HTERT RPE-1 (cell line): ENCODE results near the gene CCNF.
"Not testable (repeated sequence)": the region's sequence is repeated elsewhere in the genome, so short reads cannot be mapped to it uniquely, and the experiment has no call there.

Experiments
- in situ Hi-C: fragments of 300-500 bp; cut with MboI; formaldehyde crosslinking; loops from 4 replicates; pipeline ENCODE4 v1.14.3; 2020; ENCODE audit warnings: low sequenced_read_pairs

The CCNF gene

DNA sequence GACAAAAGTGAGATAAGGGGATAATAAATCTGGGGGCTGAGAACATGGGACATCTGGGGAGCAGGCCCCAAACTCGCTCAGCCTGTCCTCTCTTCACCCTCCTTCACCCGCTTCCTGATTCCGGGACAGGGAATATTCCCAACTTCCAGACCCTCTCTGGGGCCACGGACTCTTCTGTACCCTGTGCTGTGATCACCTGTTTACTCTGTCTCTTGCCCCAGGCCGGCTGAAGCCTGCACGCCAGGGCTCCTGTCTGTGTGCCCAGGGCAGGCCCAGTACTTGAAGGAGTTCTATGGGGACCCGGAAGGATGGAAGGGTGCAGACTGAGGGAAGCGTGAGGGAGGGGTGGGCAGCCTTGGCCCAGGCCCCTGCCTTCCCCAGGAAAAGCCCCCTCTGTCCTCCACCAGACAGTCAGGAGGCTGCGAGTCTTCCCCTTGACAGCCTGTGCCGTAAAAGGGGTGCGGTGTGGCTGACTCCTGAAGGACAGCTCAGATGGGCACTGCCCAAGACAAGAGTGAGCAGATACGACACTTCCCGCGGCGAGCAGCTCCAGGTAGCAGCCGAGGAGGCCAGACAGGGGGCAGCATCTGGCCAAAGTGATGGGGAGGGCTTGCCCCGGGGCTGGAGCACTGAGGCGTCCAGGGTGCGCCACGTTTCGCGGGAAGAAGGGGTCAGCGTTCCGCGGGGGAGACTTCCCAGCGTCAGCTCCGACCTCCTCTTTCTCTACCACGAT is 1.0 kb upstream of the CCNF start:
- in situ Hi-C loops: no loop called here

- in situ Hi-C loops: no loop called here
These were observed 538 bp upstream of the CCNF start for GRCh38 chr16:2428784-2429033.

GRCh38 chr16:2429771-2430663 is 770 bp downstream of the CCNF start:
- in situ Hi-C loops: no loop called here

DNA sequence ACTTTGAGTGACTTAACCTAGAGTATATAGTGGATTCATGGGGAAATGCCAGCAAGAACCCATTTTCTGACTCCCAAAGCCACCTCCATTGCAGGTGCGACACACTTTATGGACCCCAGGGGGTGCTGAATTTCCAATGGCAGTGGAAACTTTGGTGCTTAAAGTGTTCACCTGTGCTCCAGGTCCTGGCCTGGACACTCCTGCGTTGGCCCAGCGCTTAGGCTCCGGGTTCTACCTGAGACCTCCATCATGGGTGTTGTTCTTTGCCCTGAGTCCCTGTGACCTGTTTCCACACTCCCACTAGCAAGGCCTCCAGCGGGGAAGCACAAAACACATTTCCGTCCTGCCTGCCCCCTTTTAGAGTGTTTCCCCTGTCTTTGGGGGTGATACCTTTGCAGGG is 3.0 kb downstream of the CCNF start:
- in situ Hi-C loops: no loop called here

- in situ Hi-C loops: no loop called here
These were observed 3.7 kb downstream of the CCNF start for GRCh38 chr16:2432801-2433505.

DNA sequence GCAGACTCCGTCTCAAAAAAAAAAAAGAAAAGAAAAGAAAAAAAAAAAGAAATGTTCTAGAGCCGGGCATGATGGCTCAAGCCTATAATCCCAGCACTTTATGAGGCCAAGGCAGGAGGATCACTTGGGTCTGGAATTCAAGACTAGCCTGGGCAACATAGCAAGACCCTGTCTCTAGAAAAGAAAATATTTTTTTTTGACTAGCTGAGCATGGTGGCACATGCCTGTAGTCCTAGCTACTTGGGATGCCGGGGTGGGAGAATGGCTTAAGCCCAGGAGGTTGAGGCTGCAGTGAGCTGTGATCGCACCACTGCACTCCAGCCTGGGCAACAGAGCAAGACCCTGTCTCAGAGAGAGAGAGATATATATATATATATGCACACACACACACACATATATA is 6.0 kb downstream of the CCNF start:
- in situ Hi-C loops: not testable (repeated sequence)

DNA sequence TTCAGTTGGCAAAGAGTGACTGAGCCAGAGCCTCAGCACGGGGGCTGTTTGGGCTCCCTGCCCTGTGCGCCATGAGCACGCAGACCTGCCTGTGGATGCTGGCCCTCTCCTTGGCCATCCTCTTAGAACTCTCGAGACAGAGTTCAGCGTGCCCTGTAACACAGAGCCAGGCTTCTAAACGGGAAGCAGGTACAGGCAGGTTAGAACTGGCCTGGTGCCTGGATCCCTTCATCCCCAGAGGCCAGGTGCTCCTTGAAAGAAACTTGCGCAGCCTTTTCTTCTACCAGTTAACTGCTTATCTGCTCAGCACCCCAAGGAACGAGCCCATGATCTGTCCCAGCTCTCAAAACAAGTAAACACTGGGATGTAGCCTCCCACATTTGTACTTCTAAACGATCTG is 6.9 kb downstream of the CCNF start:
- in situ Hi-C loops: no loop called here

GRCh38 chr16:2437032-2437790 is 8.0 kb downstream of the CCNF start:
- in situ Hi-C loops: no loop called here

DNA sequence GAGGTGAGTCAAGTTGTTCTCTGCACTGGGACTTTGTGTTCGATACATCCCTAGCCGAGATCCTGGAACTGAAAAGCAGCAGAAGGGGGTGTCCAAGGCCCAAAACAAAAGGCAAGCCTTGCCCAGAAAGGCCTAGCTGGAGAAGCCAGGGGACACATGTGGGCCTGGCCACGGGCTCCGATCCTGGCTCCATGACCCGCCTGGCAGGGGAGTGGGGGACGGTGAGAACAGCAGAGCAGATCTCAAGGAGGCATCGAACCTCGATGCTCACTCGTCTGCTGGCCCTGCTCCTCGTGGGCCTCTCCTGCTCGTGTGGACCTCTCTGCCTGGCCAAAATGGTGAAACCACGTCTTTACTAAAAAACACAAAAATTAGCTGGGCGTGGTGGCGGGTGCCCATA is 8.9 kb downstream of the CCNF start:
- in situ Hi-C loops: no loop called here

- in situ Hi-C loops: no loop called here
These were observed 10.4 kb downstream of the CCNF start for GRCh38 chr16:2439598-2439997.

GRCh38 chr16:2441143-2441804 is 12.0 kb downstream of the CCNF start:
- in situ Hi-C loops: not testable (repeated sequence)

- in situ Hi-C loops: no loop called here
These were observed 14.3 kb downstream of the CCNF start for GRCh38 chr16:2443555-2443954.

DNA sequence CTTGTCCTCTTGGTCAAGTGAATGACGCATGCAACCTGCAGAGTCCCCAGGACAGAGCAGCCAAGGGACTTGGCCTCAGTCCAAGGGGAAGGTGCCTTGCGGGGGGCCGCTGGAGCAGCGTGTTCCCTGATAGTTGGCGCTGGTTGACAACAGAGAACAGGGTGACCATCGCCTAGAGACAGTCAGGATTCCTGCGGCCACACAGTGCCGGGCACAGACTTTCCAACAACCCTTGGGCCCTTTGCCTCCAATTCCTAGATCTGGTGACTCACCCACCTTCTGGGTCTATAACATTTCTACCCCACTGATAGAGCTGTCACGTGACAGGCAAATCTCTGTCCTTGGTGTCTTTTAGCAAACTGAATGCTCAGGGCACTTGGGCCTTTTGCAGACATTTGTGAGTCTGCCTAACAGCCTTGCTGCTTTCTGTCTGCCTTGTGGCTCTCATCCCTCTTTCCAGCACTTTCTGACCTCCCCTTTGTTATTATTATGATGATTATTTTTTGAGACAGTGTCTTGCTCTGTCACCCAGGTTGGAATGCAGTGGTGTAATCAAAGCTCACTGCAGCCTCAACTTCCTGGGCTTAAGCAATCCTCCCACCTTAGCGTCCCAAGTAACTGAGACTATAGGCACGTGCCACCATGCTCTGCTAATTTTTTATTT is 18.8 kb downstream of the CCNF start:
- in situ Hi-C loops: no loop called here

DNA sequence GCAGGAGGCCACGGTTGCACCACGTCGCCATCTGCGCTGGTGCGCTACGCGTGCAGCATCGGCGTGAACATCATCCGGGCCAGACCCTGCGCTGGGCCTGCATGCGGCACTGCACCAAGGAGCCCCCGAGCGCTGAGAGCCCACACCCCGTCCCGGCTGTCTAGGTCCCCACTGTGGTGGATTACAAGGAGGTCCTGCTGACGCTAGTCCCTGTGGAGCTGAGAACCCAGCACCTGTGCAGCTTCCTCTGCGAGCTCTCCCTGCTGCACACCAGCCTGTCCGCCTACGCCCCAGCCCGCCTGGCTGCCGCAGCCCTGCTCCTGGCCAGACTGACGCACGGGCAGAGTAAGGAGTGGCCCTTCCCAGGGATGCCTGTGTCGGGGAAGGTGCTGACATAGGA is 19.9 kb downstream of the CCNF start:
- in situ Hi-C loops: no loop called here

DNA sequence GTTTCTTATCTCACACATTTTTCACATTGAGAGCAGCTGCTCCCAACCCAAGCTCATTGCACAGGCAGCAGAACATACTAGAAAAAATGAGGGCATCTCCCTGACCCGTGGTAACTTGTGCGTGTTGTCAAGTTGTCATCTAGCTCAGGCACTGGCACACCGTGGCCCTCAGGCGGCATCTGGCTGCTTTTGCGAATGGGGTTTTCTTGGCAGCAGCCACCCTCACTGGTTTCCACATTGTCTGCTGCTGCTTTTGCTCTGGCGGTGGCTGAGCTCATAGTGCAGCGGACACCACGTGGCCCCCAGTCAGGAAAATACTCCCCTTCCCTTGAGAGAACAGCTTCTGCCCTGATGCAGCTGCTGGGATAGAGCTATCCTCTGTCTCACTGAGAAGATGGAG is 21.3 kb downstream of the CCNF start:
- in situ Hi-C loops: no loop called here

DNA sequence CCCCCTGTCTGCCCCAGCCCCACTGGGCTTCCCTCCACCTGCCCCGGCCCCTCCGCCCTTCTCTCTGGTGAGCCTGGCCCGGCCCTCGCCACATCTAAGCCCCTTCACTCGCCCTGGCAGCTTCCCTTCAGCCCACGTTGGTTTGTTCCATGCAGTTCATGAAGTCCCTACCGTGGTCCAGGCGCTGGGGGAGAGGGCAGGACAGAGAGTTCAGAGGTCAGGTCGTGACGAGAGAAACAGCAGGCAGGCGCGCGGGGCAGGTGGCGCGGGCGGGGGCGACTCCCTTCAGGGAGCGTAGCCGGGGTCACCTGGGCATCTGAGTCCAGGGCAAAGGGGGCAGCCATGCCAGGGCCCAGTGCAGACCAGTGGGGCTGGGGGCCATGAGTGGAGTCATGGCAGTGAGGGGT is 21.7 kb downstream of the CCNF start:
- in situ Hi-C loops: no loop called here

GRCh38 chr16:2451851-2452320 is 22.6 kb downstream of the CCNF start:
- in situ Hi-C loops: no loop called here

- in situ Hi-C loops: no loop called here
These were observed 23.4 kb downstream of the CCNF start for GRCh38 chr16:2452650-2453049.

GRCh38 chr16:2455081-2455845 is 26.0 kb downstream of the CCNF start:
- in situ Hi-C loops: no loop called here
